Upper lobe of right lung (tissue), 1 donor: ENCODE results near the gene CASP3. TPM values are rescaled to one million over a fixed set of nuclear protein-coding genes. Genes with fewer than 3 reads are reported as not detected.
"Not testable (repeated sequence)": the region's sequence is repeated elsewhere in the genome, so short reads cannot be mapped to it uniquely, and the experiment has no call there.

Source experiments
- ATAC-seq: fragments of 200-7000 bp; cut with Tn5 transposase; one replicate; pipeline ENCODE4 v1.9.1; 2020; ENCODE audit warnings: mild to moderate bottlenecking, moderate library complexity
- DNase-seq: peaks from one replicate; pipeline ENCODE4 v3.0.0-alpha.2; 2020
- H3K27ac ChIP-seq: fragments of 200-600 bp; one replicate; pipeline ENCODE4 v1.8.0; 2022
- H3K27me3 ChIP-seq: fragments of 200-600 bp; one replicate; pipeline ENCODE4 v1.8.0; 2022; ENCODE audit warnings: mild to moderate bottlenecking
- H3K36me3 ChIP-seq: fragments of 200-600 bp; one replicate; pipeline ENCODE4 v1.8.0; 2022
- H3K4me1 ChIP-seq: fragments of 200-600 bp; one replicate; pipeline ENCODE4 v1.8.0; 2022
- H3K4me3 ChIP-seq: fragments of 200-600 bp; one replicate; pipeline ENCODE4 v1.8.0; 2022; ENCODE audit warnings: mild to moderate bottlenecking
- H3K9me3 ChIP-seq: fragments of 200-600 bp; one replicate; pipeline ENCODE4 v1.8.0; 2022
- CTCF ChIP-seq: fragments of 200-600 bp; IDR thresholded peaks from one replicate; pipeline ENCODE4 v1.8.0; 2022; ENCODE audit warnings: antibody characterized with exemption
- intact Hi-C: fragments of 100-400 bp; cut with DNase I; formaldehyde crosslinking; loops from one replicate; pipeline ENCODE4 v1.11.0; 2022
- total RNA-seq: library from RNA; stranded (reverse); fragmentation: NEBNext Ultra II Directional; extraction: Animal tissue kit (Norgen Biotek cat#: 25700); gene quantifications from one replicate; pipeline ENCODE4 v1.2.1, GENCODE V29; 2021
- donor health status: DM: no; HTN: yes; CAD: no; lungs with severe emphysema.

CASP3 gene
- total RNA-seq, 1 donor from 2014 or later, result 17.5 TPM

GRCh38 chr4:184624972-184625554 lies 24.2 kb downstream of the CASP3 start:
- intact Hi-C loops, result no loop called here
- no peak for TF ChIP-seq CTCF
- Histone ChIP-seq H3K27me3 (no peaks in the 10 kb centered on the region), H3K4me1 (no peaks in the 10 kb centered on the region), H3K36me3 (peaks cover 20% of the 10 kb centered on the region), H3K9me3 (no peaks in the 10 kb centered on the region), H3K4me3 (no peak overlapping the region), H3K27ac (no peak overlapping the region)
- ATAC-seq (no peak), DNase-seq (no peak)

GRCh38 chr4:184624504-184624903 lies 24.7 kb downstream of the CASP3 start:
- H3K27me3 ChIP-seq, H3K27ac ChIP-seq, H3K4me3 ChIP-seq, intact Hi-C loops, ATAC-seq, H3K4me1 ChIP-seq, H3K9me3 ChIP-seq, DNase-seq: not testable (repeated sequence)
- peaks cover 15% of the 10 kb centered on the region for H3K36me3 ChIP-seq

- Histone ChIP-seq H3K4me1 (no peaks in the 10 kb centered on the region), H3K9me3 (no peaks in the 10 kb centered on the region), H3K36me3 (no peaks in the 10 kb centered on the region), H3K27ac (no peak overlapping the region), H3K27me3 (no peaks in the 10 kb centered on the region), H3K4me3 (no peak overlapping the region)
- intact Hi-C loops, result no loop called here
- TF ChIP-seq CTCF, result no peak
- ATAC-seq (no peak), DNase-seq (no peak)
Measured at GRCh38 chr4:184621518-184621917, 27.7 kb downstream of the CASP3 start.

GRCh38 chr4:184620212-184620867 lies 28.9 kb downstream of the CASP3 start:
- no peaks in the 10 kb centered on the region for H3K4me1 ChIP-seq
- no peaks in the 10 kb centered on the region for H3K27me3 ChIP-seq
- DNase-seq (no peak), ATAC-seq (peak; percentile 72)
- H3K9me3 ChIP-seq, result no peaks in the 10 kb centered on the region
- no peak overlapping the region for H3K27ac ChIP-seq
- no peak overlapping the region for H3K4me3 ChIP-seq
- no peak for TF ChIP-seq CTCF
- H3K36me3 ChIP-seq, result no peaks in the 10 kb centered on the region
- intact Hi-C loops, result no loop called here

- H3K27me3 ChIP-seq, result no peaks in the 10 kb centered on the region
- peak; percentile 61 for ATAC-seq
- no peaks in the 10 kb centered on the region for H3K9me3 ChIP-seq
- intact Hi-C loops, result no loop called here
- no peak for DNase-seq
- H3K36me3 ChIP-seq, result no peaks in the 10 kb centered on the region
- no peaks in the 10 kb centered on the region for H3K4me1 ChIP-seq
- no peak overlapping the region for H3K4me3 ChIP-seq
- no peak for TF ChIP-seq CTCF
- H3K27ac ChIP-seq, result no peak overlapping the region
Measured at GRCh38 chr4:184617600-184618196, 31.5 kb downstream of the CASP3 start.
